Suprapubic skin (tissue), 4 donors: ENCODE data around the gene RSRC2. TPM values are rescaled to one million over a fixed set of nuclear protein-coding genes. Genes with fewer than 3 reads are reported as not detected.

ENCODE experiments used
- DNase-seq, 2 donors: peaks; one replicate each; pipeline ENCODE4 v3.0.0-alpha.2; 2019; ENCODE audit warnings: low spot score in 2 of 2
- H3K27ac ChIP-seq: fragments of 200-600 bp; sonication (generic); one replicate; pipeline ENCODE4 v1.5.1; 2019
- H3K27me3 ChIP-seq: fragments of 200-600 bp; sonication (generic); one replicate; pipeline ENCODE4 v1.5.1; 2019
- H3K36me3 ChIP-seq: fragments of 200-600 bp; sonication (generic); one replicate; pipeline ENCODE4 v1.5.1; 2019
- H3K4me1 ChIP-seq: fragments of 200-600 bp; sonication (generic); one replicate; pipeline ENCODE4 v1.5.1; 2019
- H3K4me3 ChIP-seq: fragments of 200-600 bp; sonication (generic); one replicate; pipeline ENCODE4 v1.5.1; 2019; ENCODE audit warnings: mild to moderate bottlenecking
- H3K9me3 ChIP-seq: fragments of 200-600 bp; sonication (generic); one replicate; pipeline ENCODE4 v1.5.1; 2019
- CTCF ChIP-seq, 2 donors: fragments of 200-600 bp in 1 of 2; fragments of 450-650 bp in 1 of 2; sonication (generic) in 1 of 2; IDR thresholded peaks; one replicate each; pipeline ENCODE4 v1.5.1; 2016 to 2019; ENCODE audit warnings: antibody characterized with exemption in 2 of 2, mild to moderate bottlenecking in 1 of 2, moderate library complexity in 1 of 2
- EP300 ChIP-seq: sonication (generic); formaldehyde crosslinking; IDR thresholded peaks from one replicate; pipeline ENCODE4 v1.6.1; 2017; ENCODE audit warnings: antibody characterized with exemption
- POLR2A ChIP-seq, 2 donors: fragments of 450-650 bp; IDR thresholded peaks; one replicate each; pipeline ENCODE4 v1.6.1; 2017; ENCODE audit warnings: antibody characterized with exemption in 2 of 2, mild to moderate bottlenecking in 2 of 2, moderate library complexity in 2 of 2
- POLR2AphosphoS5 ChIP-seq, 3 donors: sonication (generic); formaldehyde crosslinking; IDR thresholded peaks; one replicate each; pipeline ENCODE4 v1.6.1; 2017; ENCODE audit warnings: antibody characterized with exemption in 3 of 3
- WGBS: methylation state at CpG from one replicate; pipeline ENCODE4 v1.1.5; 2018; 5-methylcytosine and 5-hydroxymethylcytosine counted together
- total RNA-seq, 4 donors: library from RNA; depleted of rRNA; stranded (reverse); fragments of >200 nt; gene quantifications; one replicate each; pipeline ENCODE4 v1.1.0, GENCODE V29; 2016

The RSRC2 gene
- total RNA-seq, 4 donors from 2014 or later, result 46.7 to 155 (median 53.5) TPM

GRCh38 chr12:122508163-122508562, 18.6 kb downstream of the RSRC2 start:
- H3K9me3 ChIP-seq, result no peaks in the 10 kb centered on the region
- H3K4me3 ChIP-seq, result no peak overlapping the region
- no peak overlapping the region for H3K27ac ChIP-seq
- no peaks in the 10 kb centered on the region for H3K4me1 ChIP-seq
- no peaks in the 10 kb centered on the region for H3K27me3 ChIP-seq
- TF ChIP-seq EP300 (no peak), POLR2AphosphoS5 (IDR thresholded peaks at IDR 0.05) (no peak), POLR2A (IDR thresholded peaks at IDR 0.05) (no peak), CTCF (IDR thresholded peaks at IDR 0.05) (no peak)
- WGBS, result 95% methylated on average over 5 of the region's 5 CpGs
- DNase-seq, result no peak
- H3K36me3 ChIP-seq, result peaks cover 100% of the 10 kb centered on the region

DNA sequence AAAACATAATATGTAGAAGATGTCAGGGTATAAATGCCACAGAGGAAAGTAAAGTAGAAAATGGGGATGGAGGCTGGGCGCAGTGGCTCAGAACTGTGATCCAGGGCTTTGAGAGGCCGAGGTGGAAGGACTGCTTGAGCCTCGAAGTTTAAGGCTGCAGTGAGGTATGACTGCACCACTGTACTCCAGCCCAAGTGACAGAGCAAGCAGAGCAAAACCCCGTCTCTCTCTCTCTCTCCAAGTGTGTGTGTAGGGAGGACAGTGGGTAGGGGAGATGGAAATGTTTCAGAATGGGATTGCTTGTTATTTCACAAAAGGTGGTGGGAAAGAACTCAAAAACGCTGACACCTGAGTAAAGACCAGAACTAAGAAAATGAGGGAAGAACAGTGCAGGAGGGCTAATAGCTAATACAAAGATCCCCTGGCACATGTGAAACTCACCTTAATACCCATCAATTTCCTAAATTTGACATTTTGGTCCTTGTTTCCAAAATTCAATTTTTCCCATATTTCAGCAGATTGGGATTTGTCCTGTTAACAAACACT, 20.3 kb downstream of the RSRC2 start:
- peaks cover under 1% of the 10 kb centered on the region for H3K4me1 ChIP-seq
- H3K9me3 ChIP-seq, result no peaks in the 10 kb centered on the region
- no peak overlapping the region for H3K27ac ChIP-seq
- 72% methylated on average over 5 of the region's 5 CpGs for WGBS
- H3K36me3 ChIP-seq, result peaks cover 84% of the 10 kb centered on the region
- H3K4me3 ChIP-seq, result no peak overlapping the region
- TF ChIP-seq EP300 (no peak), CTCF (IDR thresholded peaks at IDR 0.05) (no peak), POLR2AphosphoS5 (IDR thresholded peaks at IDR 0.05) (no peak), POLR2A (IDR thresholded peaks at IDR 0.05) (no peak)
- no peak for DNase-seq
- H3K27me3 ChIP-seq, result no peaks in the 10 kb centered on the region

- Histone ChIP-seq H3K27me3 (no peaks in the 10 kb centered on the region), H3K36me3 (peaks cover 75% of the 10 kb centered on the region), H3K4me3 (no peak overlapping the region), H3K9me3 (no peaks in the 10 kb centered on the region), H3K27ac (no peak overlapping the region), H3K4me1 (peaks cover 6% of the 10 kb centered on the region)
- no peak for DNase-seq
- no peak for TF ChIP-seq POLR2A (IDR thresholded peaks at IDR 0.05)
- no peak for TF ChIP-seq CTCF (IDR thresholded peaks at IDR 0.05)
- TF ChIP-seq POLR2AphosphoS5 (IDR thresholded peaks at IDR 0.05), result no peak
- TF ChIP-seq EP300, result no peak
- WGBS, result 89% methylated on average over 11 of the region's 11 CpGs
Observed at GRCh38 chr12:122505419-122506051, 21.2 kb downstream of the RSRC2 start.

DNA sequence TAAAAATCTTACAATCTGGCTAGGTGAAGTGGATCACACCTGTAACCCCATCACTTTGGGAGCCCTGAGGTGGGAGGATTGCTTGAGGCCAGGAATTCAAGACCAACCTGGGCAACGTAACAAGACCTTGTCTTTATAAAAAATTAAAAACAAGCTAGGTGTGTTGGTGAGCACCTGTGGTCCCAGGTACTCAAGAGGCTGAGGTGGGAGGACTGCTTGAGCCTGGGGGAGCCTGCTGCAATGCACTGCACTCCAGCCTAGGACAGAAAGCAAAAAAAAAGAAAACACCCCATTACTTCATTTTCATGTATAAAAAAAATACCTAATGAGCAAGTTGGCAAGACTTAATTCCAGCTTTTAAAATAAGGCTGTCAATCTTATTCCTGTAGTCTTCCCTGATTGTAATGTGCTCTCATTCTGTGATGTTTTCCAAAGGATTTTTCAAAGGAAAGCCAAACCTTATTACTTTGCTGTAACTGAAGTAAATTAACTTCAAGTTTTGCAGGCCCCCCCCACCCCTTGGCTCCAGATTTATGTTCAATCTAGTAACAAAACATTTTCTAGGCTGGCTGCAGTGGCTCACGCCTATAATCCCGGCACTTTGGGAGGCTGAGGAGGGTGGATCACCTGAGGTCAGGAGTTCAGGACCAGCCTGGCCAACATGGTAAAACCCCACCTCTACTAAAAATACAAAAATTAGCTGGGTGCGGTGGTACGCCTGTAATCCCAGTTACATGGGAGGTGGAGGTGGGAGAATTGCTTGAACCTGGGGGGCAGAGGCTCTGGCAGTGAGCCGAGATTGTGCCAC, 22.7 kb downstream of the RSRC2 start:
- Histone ChIP-seq H3K4me3 (no peak overlapping the region), H3K4me1 (peaks cover 13% of the 10 kb centered on the region), H3K36me3 (peaks cover 60% of the 10 kb centered on the region), H3K9me3 (no peaks in the 10 kb centered on the region), H3K27me3 (no peaks in the 10 kb centered on the region), H3K27ac (no peak overlapping the region)
- no peak for DNase-seq
- TF ChIP-seq CTCF (IDR thresholded peaks at IDR 0.05) (no peak), POLR2AphosphoS5 (IDR thresholded peaks at IDR 0.05) (no peak), POLR2A (IDR thresholded peaks at IDR 0.05) (no peak), EP300 (no peak)
- 78% methylated on average over 6 of the region's 6 CpGs for WGBS

- H3K27me3 ChIP-seq, result no peaks in the 10 kb centered on the region
- H3K36me3 ChIP-seq, result peaks cover 52% of the 10 kb centered on the region
- no peak overlapping the region for H3K4me3 ChIP-seq
- H3K9me3 ChIP-seq, result no peaks in the 10 kb centered on the region
- H3K4me1 ChIP-seq, result peaks cover 18% of the 10 kb centered on the region
- WGBS, result 84% methylated on average over 3 of the region's 3 CpGs
- no peak overlapping the region for H3K27ac ChIP-seq
- TF ChIP-seq POLR2A (IDR thresholded peaks at IDR 0.05) (no peak), EP300 (no peak), POLR2AphosphoS5 (IDR thresholded peaks at IDR 0.05) (no peak), CTCF (IDR thresholded peaks at IDR 0.05) (no peak)
- no peak for DNase-seq
Observed at GRCh38 chr12:122503147-122503751, 23.5 kb downstream of the RSRC2 start.
